ENCODE measurements around the gene CCNI2.

The CCNI2 gene

GRCh38 chr5:132788990-132789886 is 42.0 kb downstream of the CCNI2 start:
- no peak for DNase-seq (ENCODE audit: low read depth)
- no peak overlapping the region for H3K4me3 ChIP-seq (ENCODE audit: low read depth, low read length)
- TF ChIP-seq CTCF (IDR thresholded peaks at IDR 0.05; ENCODE audit: insufficient read depth, low read depth, low read length, missing control alignments), result no peak

GRCh38 chr5:132790201-132790865 is 43.1 kb downstream of the CCNI2 start:
- TF ChIP-seq CTCF (IDR thresholded peaks at IDR 0.05; ENCODE audit: insufficient read depth, low read depth, low read length, missing control alignments), result no peak
- DNase-seq (ENCODE audit: low read depth), result no peak
- no peak overlapping the region for H3K4me3 ChIP-seq (ENCODE audit: low read depth, low read length)

GRCh38 chr5:132791026-132791425 is 43.8 kb downstream of the CCNI2 start:
- no peak overlapping the region for H3K4me3 ChIP-seq (ENCODE audit: low read depth, low read length)
- TF ChIP-seq CTCF (IDR thresholded peaks at IDR 0.05; ENCODE audit: insufficient read depth, low read depth, low read length, missing control alignments), result no peak

GRCh38 chr5:132797651-132798050 is 50.4 kb downstream of the CCNI2 start:
- no peak for DNase-seq (ENCODE audit: low read depth)
- TF ChIP-seq CTCF (IDR thresholded peaks at IDR 0.05; ENCODE audit: insufficient read depth, low read depth, low read length, missing control alignments), result no peak
- H3K4me3 ChIP-seq (ENCODE audit: low read depth, low read length), result no peak overlapping the region

More at GRCh38 chr5:132791026-132791425, 43.8 kb downstream of the CCNI2 start:
- no peak for DNase-seq (ENCODE audit: low read depth)

- no peak overlapping the region for H3K4me3 ChIP-seq (ENCODE audit: low read depth, low read length)
- no peak for TF ChIP-seq CTCF (IDR thresholded peaks at IDR 0.05; ENCODE audit: insufficient read depth, low read depth, low read length, missing control alignments)
- DNase-seq (ENCODE audit: low read depth), result no peak
These were observed 52.2 kb downstream of the CCNI2 start for GRCh38 chr5:132799392-132799791.

GRCh38 chr5:132800545-132800944 is 53.3 kb downstream of the CCNI2 start:
- no peak for TF ChIP-seq CTCF (IDR thresholded peaks at IDR 0.05; ENCODE audit: insufficient read depth, low read depth, low read length, missing control alignments)
- H3K4me3 ChIP-seq (ENCODE audit: low read depth, low read length), result no peak overlapping the region
- DNase-seq (ENCODE audit: low read depth), result no peak
